HepG2 (cell line): Measurements from ENCODE around the gene NPVF. TPM values are rescaled to one million over a fixed set of nuclear protein-coding genes. Genes with fewer than 3 reads are reported as not detected.

Experiments
- CHD2 ChIP-seq: IDR thresholded peaks from 2 replicates; pipeline ENCODE4 v1.6.1; 2011; ENCODE audit warnings: low read depth, low read length, improper control_type of control experiment
- FOXK1 ChIP-seq: sonication (generic); formaldehyde crosslinking; IDR thresholded peaks from 2 replicates; pipeline ENCODE4 v1.4.0; 2020; ENCODE audit warnings: low read depth, missing genetic modification reagents, borderline replicate concordance
- HOXA9 ChIP-seq: sonication (generic); formaldehyde crosslinking; IDR thresholded peaks from 2 replicates; pipeline ENCODE4 v1.8.1; 2022; ENCODE audit warnings: missing genetic modification reagents, mild to moderate bottlenecking, moderate library complexity, borderline replicate concordance
- LRRFIP1 ChIP-seq: sonication (generic); formaldehyde crosslinking; conservative IDR thresholded peaks from 2 replicates; pipeline ENCODE4 v1.4.0; 2020; ENCODE audit warnings: missing genetic modification reagents
- SP4 ChIP-seq: sonication (generic); formaldehyde crosslinking; IDR thresholded peaks from 2 replicates; pipeline ENCODE4 v1.8.1; 2023; ENCODE audit warnings: mild to moderate bottlenecking, missing genetic modification reagents
- THAP11 ChIP-seq: IDR thresholded peaks from 2 replicates; pipeline ENCODE4 v1.6.1; 2016; ENCODE audit warnings: missing biosample characterization, missing genetic modification reagents
- ZBTB38 ChIP-seq: sonication (generic); formaldehyde crosslinking; IDR thresholded peaks from 2 replicates; pipeline ENCODE4 v1.5.1; 2020; ENCODE audit warnings: mild to moderate bottlenecking, missing genetic modification reagents
- ZFP36 ChIP-seq: fragments of 150-350 bp; IDR thresholded peaks from 2 replicates; pipeline ENCODE4 v1.6.1; 2018; ENCODE audit warnings: borderline replicate concordance, low read length, low read depth; ENCODE audit not compliant: partially characterized antibody
- ZNF768 ChIP-seq: sonication (generic); formaldehyde crosslinking; IDR thresholded peaks from 2 replicates; pipeline ENCODE4 v1.4.0; 2020; ENCODE audit warnings: missing genetic modification reagents
- ZNF780A ChIP-seq: sonication (generic); formaldehyde crosslinking; IDR thresholded peaks from 2 replicates; pipeline ENCODE4 v1.8.0; 2022; ENCODE audit warnings: mild to moderate bottlenecking, missing genetic modification reagents, moderate library complexity
- polyA plus RNA-seq, 8 experiments: library from polyadenylated mRNA; depleted of rRNA in 3 of 8; stranded (reverse) in 7 of 8; unstranded in 1 of 8; fragments of >200 nt; fragmentation: Illumina TruSeq in 4 of 8; extraction: Trizol in 4 of 8; gene quantifications; 2 replicates each; pipeline versions ENCODE4 v1.2.1 to v1.2.3, GENCODE V29; 2011 to 2016; ENCODE audit warnings: low read depth in 4 of 8, missing spikeins in 1 of 8, mixed read lengths in 1 of 8; ENCODE audit not compliant: insufficient read depth in 1 of 8
- total RNA-seq, 5 experiments: library from RNA; depleted of rRNA; stranded (reverse); fragments of >200 nt; fragmentation: Illumina TruSeq; extraction: Trizol; gene quantifications; 2 replicates each; pipeline ENCODE4 v1.2.3, GENCODE V29; 2016; ENCODE audit warnings: low read depth in 1 of 5
- TF ChIP-seq, protein P1 (sequence below): sonication (generic); formaldehyde crosslinking; IDR thresholded peaks from 2 replicates; pipeline ENCODE4 v1.8.1; 2022; ENCODE audit warnings: mild to moderate bottlenecking, missing genetic modification reagents
- TF ChIP-seq, protein P2 (sequence below): sonication (generic); formaldehyde crosslinking; IDR thresholded peaks from 2 replicates; pipeline ENCODE4 v1.5.0; 2020; ENCODE audit warnings: mild to moderate bottlenecking, missing genetic modification reagents
- TF ChIP-seq, protein P3 (sequence below): sonication (generic); formaldehyde crosslinking; IDR thresholded peaks from 2 replicates; pipeline ENCODE4 v1.5.1; 2020; ENCODE audit warnings: missing genetic modification reagents, mild to moderate bottlenecking, borderline replicate concordance

Gene NPVF
- total and polyA plus RNA-seq, 2 of the 13 experiments (the other 11 are each of a cell fraction or from before 2014, with no cell fraction given) = not detected

GRCh38 chr7:25179771-25180591, 48.3 kb downstream of the NPVF start (continued):
- no peak for TF ChIP-seq ZFP36
- TF ChIP-seq SP4 = peak; percentile 60; the same call in 1 of the 2 replicates
- TF ChIP-seq THAP11 (CRISPR knock-in tag) = no peak; the same call in 1 of the 2 replicates
- no peak for TF ChIP-seq CHD2
- TF ChIP-seq, protein P1, sequence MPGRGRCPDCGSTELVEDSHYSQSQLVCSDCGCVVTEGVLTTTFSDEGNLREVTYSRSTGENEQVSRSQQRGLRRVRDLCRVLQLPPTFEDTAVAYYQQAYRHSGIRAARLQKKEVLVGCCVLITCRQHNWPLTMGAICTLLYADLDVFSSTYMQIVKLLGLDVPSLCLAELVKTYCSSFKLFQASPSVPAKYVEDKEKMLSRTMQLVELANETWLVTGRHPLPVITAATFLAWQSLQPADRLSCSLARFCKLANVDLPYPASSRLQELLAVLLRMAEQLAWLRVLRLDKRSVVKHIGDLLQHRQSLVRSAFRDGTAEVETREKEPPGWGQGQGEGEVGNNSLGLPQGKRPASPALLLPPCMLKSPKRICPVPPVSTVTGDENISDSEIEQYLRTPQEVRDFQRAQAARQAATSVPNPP = no peak
- no peak for TF ChIP-seq LRRFIP1 (CRISPR knock-in tag)
- TF ChIP-seq FOXK1 (CRISPR knock-in tag) = no peak; the same call in 1 of the 2 replicates
- no peak; the same call in 1 of the 2 replicates for TF ChIP-seq ZBTB38
- TF ChIP-seq ZNF768 = 0 out of 2 replicates have a peak, but pooled peaks have one; percentile 23
- TF ChIP-seq, protein P2, sequence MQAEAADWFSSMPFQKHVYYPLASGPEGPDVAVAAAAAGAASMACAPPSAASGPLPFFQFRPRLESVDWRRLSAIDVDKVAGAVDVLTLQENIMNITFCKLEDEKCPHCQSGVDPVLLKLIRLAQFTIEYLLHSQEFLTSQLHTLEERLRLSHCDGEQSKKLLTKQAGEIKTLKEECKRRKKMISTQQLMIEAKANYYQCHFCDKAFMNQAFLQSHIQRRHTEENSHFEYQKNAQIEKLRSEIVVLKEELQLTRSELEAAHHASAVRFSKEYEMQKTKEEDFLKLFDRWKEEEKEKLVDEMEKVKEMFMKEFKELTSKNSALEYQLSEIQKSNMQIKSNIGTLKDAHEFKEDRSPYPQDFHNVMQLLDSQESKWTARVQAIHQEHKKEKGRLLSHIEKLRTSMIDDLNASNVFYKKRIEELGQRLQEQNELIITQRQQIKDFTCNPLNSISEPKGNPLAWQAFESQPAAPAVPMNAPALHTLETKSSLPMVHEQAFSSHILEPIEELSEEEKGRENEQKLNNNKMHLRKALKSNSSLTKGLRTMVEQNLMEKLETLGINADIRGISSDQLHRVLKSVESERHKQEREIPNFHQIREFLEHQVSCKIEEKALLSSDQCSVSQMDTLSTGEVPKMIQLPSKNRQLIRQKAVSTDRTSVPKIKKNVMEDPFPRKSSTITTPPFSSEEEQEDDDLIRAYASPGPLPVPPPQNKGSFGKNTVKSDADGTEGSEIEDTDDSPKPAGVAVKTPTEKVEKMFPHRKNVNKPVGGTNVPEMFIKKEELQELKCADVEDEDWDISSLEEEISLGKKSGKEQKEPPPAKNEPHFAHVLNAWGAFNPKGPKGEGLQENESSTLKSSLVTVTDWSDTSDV (CRISPR knock-in tag) = no peak
- TF ChIP-seq, protein P3, sequence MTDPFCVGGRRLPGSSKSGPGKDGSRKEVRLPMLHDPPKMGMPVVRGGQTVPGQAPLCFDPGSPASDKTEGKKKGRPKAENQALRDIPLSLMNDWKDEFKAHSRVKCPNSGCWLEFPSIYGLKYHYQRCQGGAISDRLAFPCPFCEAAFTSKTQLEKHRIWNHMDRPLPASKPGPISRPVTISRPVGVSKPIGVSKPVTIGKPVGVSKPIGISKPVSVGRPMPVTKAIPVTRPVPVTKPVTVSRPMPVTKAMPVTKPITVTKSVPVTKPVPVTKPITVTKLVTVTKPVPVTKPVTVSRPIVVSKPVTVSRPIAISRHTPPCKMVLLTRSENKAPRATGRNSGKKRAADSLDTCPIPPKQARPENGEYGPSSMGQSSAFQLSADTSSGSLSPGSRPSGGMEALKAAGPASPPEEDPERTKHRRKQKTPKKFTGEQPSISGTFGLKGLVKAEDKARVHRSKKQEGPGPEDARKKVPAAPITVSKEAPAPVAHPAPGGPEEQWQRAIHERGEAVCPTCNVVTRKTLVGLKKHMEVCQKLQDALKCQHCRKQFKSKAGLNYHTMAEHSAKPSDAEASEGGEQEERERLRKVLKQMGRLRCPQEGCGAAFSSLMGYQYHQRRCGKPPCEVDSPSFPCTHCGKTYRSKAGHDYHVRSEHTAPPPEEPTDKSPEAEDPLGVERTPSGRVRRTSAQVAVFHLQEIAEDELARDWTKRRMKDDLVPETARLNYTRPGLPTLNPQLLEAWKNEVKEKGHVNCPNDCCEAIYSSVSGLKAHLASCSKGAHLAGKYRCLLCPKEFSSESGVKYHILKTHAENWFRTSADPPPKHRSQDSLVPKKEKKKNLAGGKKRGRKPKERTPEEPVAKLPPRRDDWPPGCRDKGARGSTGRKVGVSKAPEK (CRISPR knock-in tag) = no peak
- TF ChIP-seq ZNF780A (CRISPR knock-in tag) = no peak
- TF ChIP-seq HOXA9 (CRISPR knock-in tag) = no peak
